NCI-H128 (cell line): ENCODE results near the gene THAP4.

ENCODE experiments used
- DNase-seq: peaks from one replicate; lab custom pipeline; 2025; ENCODE audit not compliant: unreplicated experiment; lab: John Stamatoyannopoulos, UW

THAP4 gene

GRCh38 chr2:241565411-241565810, 71.5 kb downstream of the THAP4 start:
- DNase-seq, result no peak

DNA sequence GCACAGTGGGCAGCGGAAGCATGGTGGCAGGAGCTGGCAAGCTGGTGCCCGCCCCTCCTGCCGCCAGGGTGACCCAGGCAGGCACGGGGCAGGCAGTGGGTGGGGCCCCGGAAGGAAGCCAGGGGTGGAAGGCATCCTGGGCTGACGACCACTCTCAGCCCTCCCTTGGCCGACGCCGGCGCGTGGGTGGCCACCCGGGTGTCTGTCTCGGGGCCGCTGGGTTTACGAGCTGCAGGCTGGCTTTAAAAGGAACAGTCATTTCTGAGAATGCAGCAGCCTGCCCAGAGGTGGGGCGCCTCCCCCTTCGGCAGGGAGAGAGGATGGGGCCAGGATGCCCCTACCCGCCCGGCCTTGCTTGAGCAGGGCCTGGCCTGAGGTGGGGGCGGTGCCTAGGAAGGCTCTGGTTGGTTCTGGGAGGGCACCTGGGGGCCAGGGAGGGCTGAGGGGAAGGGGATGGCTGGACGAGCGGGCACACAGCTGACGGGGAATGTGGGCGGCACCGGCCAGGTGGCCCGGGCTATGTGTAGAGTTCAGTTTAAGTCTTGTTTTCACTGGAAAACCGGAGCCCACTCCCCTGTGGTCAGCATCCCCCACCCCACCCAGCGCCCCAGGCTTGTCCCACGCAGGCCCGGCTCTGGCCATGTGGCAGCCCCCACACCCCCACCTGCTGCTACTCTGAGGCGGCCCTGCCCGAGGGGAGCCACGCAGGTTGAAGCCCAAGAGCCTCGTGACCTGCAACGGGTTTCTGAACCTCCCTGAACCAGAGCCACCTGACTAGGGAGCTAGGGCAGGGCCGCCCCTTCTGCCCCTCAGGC, 72.2 kb downstream of the THAP4 start:
- no peak for DNase-seq

DNA sequence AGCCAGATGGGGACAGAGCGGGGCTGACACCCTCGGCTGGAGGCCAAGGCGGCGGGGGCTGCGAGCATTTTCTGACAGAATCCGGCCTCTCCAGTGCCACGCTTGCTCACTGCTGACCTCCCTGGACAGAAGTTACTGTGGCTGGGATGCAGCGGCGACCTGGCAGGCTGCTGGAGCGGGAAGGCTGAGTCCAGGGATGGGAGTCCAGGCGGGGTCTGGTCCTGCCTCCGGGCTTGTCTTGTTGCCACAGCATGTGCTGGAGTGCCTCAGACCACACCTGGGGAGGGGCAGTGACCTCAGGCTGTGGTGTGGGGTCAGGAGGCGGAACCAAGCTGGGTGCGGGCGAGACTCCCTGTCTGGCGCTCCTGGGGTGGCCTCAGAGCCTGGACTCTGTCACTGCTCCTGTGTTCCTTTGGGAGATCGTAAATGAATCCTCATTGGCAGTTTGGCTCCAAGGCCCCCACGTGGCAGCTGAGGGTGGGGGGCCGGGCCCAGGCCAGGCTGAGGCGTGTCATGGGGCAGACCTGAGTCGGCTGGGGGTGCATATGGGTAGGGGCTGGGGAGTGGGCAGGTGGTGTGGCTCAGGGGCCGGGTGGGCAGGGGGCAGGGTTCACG, 72.9 kb downstream of the THAP4 start:
- DNase-seq, result no peak

- DNase-seq, result no peak
These were observed 73.4 kb downstream of the THAP4 start for GRCh38 chr2:241563571-241563980.

DNA sequence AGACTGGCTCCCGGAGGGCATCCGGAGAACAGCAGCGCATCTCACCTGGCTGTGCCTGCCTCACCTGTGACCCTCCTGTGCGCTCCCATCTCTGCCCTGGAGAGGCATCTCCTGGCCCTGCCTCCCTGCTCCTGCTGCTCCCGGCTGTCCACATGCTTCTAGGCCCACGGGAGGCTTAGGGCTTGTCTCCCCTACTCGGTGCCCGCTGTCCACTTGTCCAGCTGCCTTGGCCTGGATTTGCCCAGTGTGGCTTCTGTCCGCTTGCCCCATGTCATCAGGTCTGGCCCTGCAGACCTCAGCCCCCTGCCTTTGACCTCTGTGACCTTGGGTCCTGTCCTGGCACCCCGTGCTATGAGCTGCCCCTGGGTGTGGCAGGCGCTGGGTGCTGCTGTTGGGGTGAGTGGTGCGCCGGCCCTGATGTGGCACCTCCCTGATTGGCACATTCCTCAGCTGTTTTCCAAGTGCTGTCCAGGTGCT, 73.9 kb downstream of the THAP4 start:
- no peak for DNase-seq

GRCh38 chr2:241562269-241562891, 74.6 kb downstream of the THAP4 start:
- no peak for DNase-seq

DNA sequence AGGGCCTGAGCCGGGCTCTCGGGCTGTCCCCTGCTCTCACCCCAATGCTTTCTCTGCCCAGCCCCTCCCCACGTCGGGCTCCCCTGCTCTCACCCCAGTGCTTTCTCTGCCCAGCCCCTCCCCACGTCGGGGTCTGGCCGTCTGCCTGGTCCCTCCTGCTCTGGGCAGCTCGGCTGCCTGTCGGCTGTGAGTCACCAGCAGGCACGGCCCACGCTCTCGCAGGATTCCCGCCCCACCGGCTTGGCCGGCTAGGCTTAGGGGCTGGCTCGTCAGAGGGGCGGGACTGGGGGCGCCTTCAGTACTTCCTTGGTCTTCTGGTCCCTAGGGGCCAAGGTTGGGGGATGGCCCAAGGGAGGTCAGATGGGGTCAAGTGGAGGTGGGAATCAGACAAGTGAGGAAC, 75.1 kb downstream of the THAP4 start:
- no peak for DNase-seq

- no peak for DNase-seq
These were observed 76.0 kb downstream of the THAP4 start for GRCh38 chr2:241560883-241561474.

GRCh38 chr2:241560162-241560882, 76.6 kb downstream of the THAP4 start:
- DNase-seq, result no peak

GRCh38 chr2:241559323-241560161, 77.4 kb downstream of the THAP4 start:
- no peak for DNase-seq

- no peak for DNase-seq
These were observed 78.2 kb downstream of the THAP4 start, which contains the start of gene BOK for GRCh38 chr2:241558532-241559322. Gene BOK (plus strand): TSS chr2:241558745. CDS start chr2:241559484, 739 bp downstream.

DNA sequence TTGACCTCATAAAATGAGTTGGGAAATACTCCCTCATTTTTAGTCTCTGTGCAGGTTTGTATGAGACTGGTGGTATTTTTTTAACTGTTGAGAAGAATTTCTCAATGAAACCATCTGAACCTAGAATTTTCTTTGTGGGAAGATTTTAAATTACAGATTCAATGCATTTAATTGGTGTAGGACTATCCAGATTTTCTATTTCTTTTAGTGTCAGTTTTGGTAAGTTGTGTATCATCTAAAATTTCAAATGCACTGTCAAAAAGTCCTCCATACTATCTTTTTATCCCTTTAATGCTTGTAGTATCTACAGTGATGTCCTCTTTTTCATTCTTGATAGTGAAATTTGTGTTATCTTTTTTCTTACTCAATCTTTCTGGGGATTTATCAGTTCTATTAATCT, 80.2 kb downstream of the THAP4 start:
- DNase-seq, result no peak

GRCh38 chr2:241555711-241556110, 81.2 kb downstream of the THAP4 start:
- no peak for DNase-seq

DNA sequence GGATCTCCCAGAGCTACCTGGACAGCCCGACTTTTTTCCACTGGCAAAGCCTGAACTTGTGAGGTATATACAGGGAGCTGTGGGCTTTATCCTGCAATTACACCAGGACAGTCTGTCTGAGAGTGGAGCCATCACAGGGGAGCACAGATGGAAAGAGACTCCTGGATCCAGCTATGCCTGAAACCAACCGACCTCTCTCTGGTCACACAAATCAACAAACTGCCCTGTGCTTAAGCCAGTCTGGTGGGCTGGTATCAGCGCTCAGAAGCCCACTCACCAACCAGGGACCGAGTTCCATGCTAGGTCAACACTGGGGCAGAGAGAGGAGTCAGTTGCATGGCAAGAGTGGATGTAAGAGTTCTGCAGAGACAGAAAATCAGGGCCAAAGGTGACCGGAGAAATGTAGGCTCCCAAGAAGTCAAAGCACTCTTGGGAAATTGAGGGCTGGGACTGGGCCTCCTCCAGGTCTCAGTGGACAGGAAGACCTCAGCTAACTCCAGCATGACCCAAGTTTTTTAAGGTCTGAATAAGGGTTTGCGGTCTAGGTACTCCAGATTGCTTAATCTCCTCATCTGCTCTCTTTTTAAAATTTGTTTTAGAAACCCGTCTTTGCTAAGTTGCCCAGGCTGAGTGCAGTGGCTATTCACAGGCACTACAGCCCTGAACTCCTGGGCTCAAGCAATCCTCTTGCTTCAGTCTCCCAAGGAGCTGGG, 82.2 kb downstream of the THAP4 start:
- DNase-seq, result no peak

DNA sequence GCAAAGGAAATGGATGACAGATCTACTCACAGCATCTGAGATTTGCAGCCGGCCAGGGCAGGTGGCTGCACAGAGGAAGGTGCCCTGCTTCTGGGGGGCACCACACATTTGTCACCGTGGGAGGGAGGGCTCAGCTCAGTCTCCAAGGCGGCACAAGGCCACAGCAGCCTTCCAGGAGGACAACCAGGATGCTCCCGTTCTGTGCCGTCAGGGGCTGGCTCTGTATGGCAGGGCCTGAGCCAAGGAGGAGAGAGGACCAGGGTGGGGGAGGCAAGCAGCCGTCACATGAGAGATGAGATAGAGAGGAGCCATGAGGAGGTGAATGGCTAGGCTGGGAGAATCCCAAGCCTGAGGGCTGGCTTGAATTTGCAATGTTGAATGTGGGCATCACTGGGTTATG, 83.0 kb downstream of the THAP4 start:
- no peak for DNase-seq

DNA sequence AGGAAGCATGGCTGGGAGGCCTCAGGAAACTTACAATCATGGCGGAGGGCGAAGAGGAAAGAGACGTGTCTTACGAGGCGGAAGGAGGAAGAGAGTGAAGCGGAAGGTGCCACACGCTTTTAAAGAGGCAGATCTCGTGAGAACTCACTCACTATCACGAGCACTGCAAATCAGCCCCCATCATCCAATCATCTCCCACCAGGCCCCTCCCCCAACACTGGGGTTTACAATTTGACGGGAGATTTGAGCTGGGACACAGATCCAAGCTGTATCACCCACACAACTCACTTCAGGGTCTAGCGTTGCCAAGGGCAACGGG, 83.5 kb downstream of the THAP4 start:
- no peak for DNase-seq

DNA sequence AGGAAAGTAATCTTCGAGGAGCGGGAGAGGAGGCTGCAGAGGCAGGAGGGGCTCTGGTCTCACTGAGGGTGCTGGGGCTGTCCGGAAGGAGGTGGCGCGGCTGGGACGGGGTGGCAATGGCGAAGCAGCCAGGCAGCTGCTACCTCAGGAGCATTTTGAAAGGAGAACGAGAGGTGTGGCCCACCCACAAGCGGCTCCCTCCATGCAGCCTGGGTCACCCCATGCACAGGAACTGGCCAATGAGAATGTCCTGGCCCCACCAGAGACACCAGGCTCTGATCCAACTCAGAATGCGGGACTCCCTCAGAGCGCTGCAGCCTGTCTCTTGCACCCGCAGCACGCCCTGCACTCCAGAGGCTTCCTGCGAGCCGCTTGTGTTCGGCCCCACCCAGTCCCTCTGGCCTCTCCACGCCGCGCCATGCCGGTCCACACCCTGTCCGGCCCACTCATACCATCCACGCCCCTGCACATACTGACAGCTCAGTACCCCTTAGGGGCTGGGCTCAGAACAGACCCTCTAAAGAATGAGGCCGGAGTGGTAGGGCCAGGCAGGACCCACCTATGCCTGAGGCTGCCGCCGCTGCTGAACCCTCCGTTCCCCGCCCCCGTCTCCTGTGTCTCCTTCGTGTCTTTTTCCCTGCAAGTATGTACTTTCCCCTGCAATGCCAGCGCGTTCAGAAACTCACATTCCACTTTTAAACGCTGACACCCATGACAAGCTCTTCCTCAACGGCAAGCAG, 84.8 kb downstream of the THAP4 start:
- no peak for DNase-seq

GRCh38 chr2:241551599-241551997, 85.4 kb downstream of the THAP4 start:
- DNase-seq, result no peak
